Measurements from ENCODE around the gene ITGB6. TPM values are rescaled to one million over a fixed set of nuclear protein-coding genes. Genes with fewer than 3 reads are reported as not detected.

The ITGB6 gene
- total and polyA plus RNA-seq, 10 of the 15 experiments (the other 5 are each of a cell fraction or from before 2014, with no cell fraction given): 0.04 TPM; not detected in 9

DNA sequence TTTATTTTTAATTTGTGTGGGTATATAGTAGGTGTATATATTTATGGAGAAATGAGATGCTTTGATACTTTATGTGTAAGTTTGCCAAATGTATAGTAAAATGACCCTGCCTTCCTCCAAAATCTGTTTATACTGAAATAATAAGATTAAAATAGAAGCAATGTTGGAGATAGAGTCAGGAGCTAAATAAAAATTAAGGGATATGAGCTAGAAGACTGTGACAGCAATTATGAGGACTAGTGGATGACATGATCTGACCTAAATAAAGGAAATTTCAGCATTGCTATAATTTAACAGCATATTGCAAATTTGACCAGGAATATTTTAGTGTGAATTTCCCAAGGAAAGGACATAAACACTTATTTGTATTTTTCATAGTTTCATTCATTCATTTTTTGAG, 60.7 kb downstream of the ITGB6 start:
- no peak overlapping the region for H3K27ac ChIP-seq (ENCODE audit: control insufficient read depth, insufficient read depth)
- no peaks in the 10 kb centered on the region for H3K4me1 ChIP-seq (ENCODE audit: control insufficient read depth, insufficient read depth, low read length)
- TF ChIP-seq EZH2 (IDR thresholded peaks at IDR 0.05; ENCODE audit: borderline replicate concordance, control insufficient read depth, low read depth, low read length): no peak
- TF ChIP-seq SPI1 (IDR thresholded peaks at IDR 0.05; ENCODE audit: borderline replicate concordance, insufficient read depth, low read depth, low read length): no peak
- no peak for TF ChIP-seq POLR2A (IDR thresholded peaks at IDR 0.05; ENCODE audit: low read depth, low read length)
- ATAC-seq (no peak), DNase-seq (ENCODE audit: low read depth, low spot score) (no peak), FAIRE-seq (no peak)
- no peaks in the 10 kb centered on the region for H3K79me2 ChIP-seq (ENCODE audit: control insufficient read depth, insufficient read depth, low read length)
- no peak overlapping the region for H2AFZ ChIP-seq (ENCODE audit: control insufficient read depth, low read depth, low read length)
- H3K9ac ChIP-seq (ENCODE audit: control insufficient read depth, insufficient read depth, low read length): no peak overlapping the region
- no peaks in the 10 kb centered on the region for H3K36me3 ChIP-seq (ENCODE audit: control insufficient read depth in 2 of 2, insufficient read depth in 2 of 2, low read length in 1 of 2)
- H4K20me1 ChIP-seq (ENCODE audit: control insufficient read depth, insufficient read depth): no peaks in the 10 kb centered on the region
- ChIA-PET RAD21 (ENCODE audit: unreplicated experiment) (no interaction called here), POLR2A (no interaction called here), SMC1A (ENCODE audit: uncharacterized antibody, unreplicated experiment) (no interaction called here), CTCF (no interaction called here)
- intact Hi-C loops (cut with micrococcal nuclease; ENCODE audit: unreplicated experiment) (no loop called here), in situ Hi-C loops (cut with MboI) (no loop called here)
- H3K4me2 ChIP-seq (ENCODE audit: control insufficient read depth, insufficient read depth): no peak overlapping the region
- peaks cover 0 to 3% of the 10 kb centered on the region in 2 experiments; a peak in 2 of 4 replicates for H3K27me3 ChIP-seq (replicated peaks in 1 of 2; ENCODE audit: control insufficient read depth in 2 of 2, insufficient read depth in 2 of 2, low read length in 1 of 2)
- H3K4me3 ChIP-seq: no peak overlapping the region
- no TSS peak for BruUV-seq (replicated peaks)
- H3K9me3 ChIP-seq (replicated peaks; ENCODE audit: control insufficient read depth, insufficient read depth, low read length): no peaks in the 10 kb centered on the region

DNA sequence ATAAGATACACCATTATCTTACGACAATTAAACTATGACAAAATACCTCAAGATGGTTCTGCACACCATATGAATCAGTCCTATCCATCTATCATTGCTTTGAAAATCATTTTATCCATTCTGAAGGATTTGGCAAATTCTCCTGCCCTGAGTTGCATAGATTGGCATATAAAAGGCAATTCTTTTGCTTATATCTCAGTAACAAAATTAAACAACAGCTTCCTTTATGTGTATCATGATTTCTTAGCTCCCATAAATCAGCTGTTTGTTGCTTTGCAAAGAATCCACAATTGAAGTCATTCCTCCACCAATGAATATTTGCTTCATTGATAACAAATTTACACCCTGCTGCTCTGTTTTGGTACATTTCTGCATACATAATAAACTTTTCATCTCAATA, 61.7 kb downstream of the ITGB6 start:
- no peak for TF ChIP-seq MTA3 (IDR thresholded peaks at IDR 0.05; ENCODE audit: borderline replicate concordance, low read length)
- no peak for TF ChIP-seq NRF1 (conservative IDR thresholded peaks at IDR 0.05; ENCODE audit: low read depth, low read length)
- no peak for TF ChIP-seq MYB (IDR thresholded peaks at IDR 0.05; ENCODE audit: borderline replicate concordance, low read depth, low read length)
- TF ChIP-seq TAF1 (IDR thresholded peaks at IDR 0.05; ENCODE audit: borderline replicate concordance, low read depth, low read length): no peak
- TF ChIP-seq CREM (IDR thresholded peaks at IDR 0.05; ENCODE audit: low read depth): no peak
- TF ChIP-seq, protein P1, sequence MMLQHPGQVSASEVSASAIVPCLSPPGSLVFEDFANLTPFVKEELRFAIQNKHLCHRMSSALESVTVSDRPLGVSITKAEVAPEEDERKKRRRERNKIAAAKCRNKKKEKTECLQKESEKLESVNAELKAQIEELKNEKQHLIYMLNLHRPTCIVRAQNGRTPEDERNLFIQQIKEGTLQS (IDR thresholded peaks at IDR 0.05; ENCODE audit: borderline replicate concordance, extremely low read depth, low read depth, low read length): no peak
- TF ChIP-seq, protein P2, sequence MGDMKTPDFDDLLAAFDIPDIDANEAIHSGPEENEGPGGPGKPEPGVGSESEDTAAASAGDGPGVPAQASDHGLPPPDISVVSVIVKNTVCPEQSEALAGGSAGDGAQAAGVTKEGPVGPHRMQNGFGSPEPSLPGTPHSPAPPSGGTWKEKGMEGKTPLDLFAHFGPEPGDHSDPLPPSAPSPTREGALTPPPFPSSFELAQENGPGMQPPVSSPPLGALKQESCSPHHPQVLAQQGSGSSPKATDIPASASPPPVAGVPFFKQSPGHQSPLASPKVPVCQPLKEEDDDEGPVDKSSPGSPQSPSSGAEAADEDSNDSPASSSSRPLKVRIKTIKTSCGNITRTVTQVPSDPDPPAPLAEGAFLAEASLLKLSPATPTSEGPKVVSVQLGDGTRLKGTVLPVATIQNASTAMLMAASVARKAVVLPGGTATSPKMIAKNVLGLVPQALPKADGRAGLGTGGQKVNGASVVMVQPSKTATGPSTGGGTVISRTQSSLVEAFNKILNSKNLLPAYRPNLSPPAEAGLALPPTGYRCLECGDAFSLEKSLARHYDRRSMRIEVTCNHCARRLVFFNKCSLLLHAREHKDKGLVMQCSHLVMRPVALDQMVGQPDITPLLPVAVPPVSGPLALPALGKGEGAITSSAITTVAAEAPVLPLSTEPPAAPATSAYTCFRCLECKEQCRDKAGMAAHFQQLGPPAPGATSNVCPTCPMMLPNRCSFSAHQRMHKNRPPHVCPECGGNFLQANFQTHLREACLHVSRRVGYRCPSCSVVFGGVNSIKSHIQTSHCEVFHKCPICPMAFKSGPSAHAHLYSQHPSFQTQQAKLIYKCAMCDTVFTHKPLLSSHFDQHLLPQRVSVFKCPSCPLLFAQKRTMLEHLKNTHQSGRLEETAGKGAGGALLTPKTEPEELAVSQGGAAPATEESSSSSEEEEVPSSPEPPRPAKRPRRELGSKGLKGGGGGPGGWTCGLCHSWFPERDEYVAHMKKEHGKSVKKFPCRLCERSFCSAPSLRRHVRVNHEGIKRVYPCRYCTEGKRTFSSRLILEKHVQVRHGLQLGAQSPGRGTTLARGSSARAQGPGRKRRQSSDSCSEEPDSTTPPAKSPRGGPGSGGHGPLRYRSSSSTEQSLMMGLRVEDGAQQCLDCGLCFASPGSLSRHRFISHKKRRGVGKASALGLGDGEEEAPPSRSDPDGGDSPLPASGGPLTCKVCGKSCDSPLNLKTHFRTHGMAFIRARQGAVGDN (IDR thresholded peaks at IDR 0.05): no peak
- no peaks in the 10 kb centered on the region for H3K9me3 ChIP-seq (replicated peaks; ENCODE audit: control insufficient read depth, insufficient read depth, low read length)
- no peak overlapping the region for H3K4me3 ChIP-seq
- H3K4me2 ChIP-seq (ENCODE audit: control insufficient read depth, insufficient read depth): no peak overlapping the region
- in situ Hi-C loops (cut with MboI) (no loop called here), intact Hi-C loops (cut with micrococcal nuclease; ENCODE audit: unreplicated experiment) (no loop called here)
- H3K4me1 ChIP-seq (ENCODE audit: control insufficient read depth, insufficient read depth, low read length): no peaks in the 10 kb centered on the region
- SMC1A ChIA-PET (ENCODE audit: uncharacterized antibody, unreplicated experiment): no interaction called here
- H3K27ac ChIP-seq (ENCODE audit: control insufficient read depth, insufficient read depth): no peak overlapping the region
- ATAC-seq: no peak
- H3K27me3 ChIP-seq (replicated peaks in 1 of 2; ENCODE audit: control insufficient read depth in 2 of 2, insufficient read depth in 2 of 2, low read length in 1 of 2): peaks cover 0 to 3% of the 10 kb centered on the region in 2 experiments; a peak in 2 of 4 replicates
- no peak overlapping the region for H2AFZ ChIP-seq (ENCODE audit: control insufficient read depth, low read depth, low read length)
- H3K9ac ChIP-seq (ENCODE audit: control insufficient read depth, insufficient read depth, low read length): no peak overlapping the region
- no peaks in the 10 kb centered on the region for H4K20me1 ChIP-seq (ENCODE audit: control insufficient read depth, insufficient read depth)
- H3K79me2 ChIP-seq (ENCODE audit: control insufficient read depth, insufficient read depth, low read length): no peaks in the 10 kb centered on the region
- CTCF ChIA-PET: no interaction called here
- POLR2A ChIA-PET: no interaction called here
- RAD21 ChIA-PET (ENCODE audit: unreplicated experiment): no interaction called here
- WGBS (ENCODE audit: insufficient coverage, insufficient replicate concordance, low lambda C conversion rate, missing lambda C conversion rate): 43% methylated on average over 1 of the region's 1 CpG
- H3K36me3 ChIP-seq (ENCODE audit: control insufficient read depth in 2 of 2, insufficient read depth in 2 of 2, low read length in 1 of 2): no peaks in the 10 kb centered on the region
- no peak for FAIRE-seq
- DNase-seq (ENCODE audit: low read depth, low spot score): no peak
- BruUV-seq (replicated peaks): no TSS peak

Data from GM12878 (cell line).